SH-SY5Y (cell line): ENCODE data around the gene GMPS.

Source experiments
- GATA2 ChIP-seq: IDR thresholded peaks from 2 replicates; pipeline ENCODE4 v1.6.1; 2011; ENCODE audit warnings: mild to moderate bottlenecking, low read depth, low read length
- GATA3 ChIP-seq: IDR thresholded peaks from 2 replicates; pipeline ENCODE4 v1.6.1; 2011; ENCODE audit warnings: low read depth, mild to moderate bottlenecking, low read length, moderate library complexity

DNA sequence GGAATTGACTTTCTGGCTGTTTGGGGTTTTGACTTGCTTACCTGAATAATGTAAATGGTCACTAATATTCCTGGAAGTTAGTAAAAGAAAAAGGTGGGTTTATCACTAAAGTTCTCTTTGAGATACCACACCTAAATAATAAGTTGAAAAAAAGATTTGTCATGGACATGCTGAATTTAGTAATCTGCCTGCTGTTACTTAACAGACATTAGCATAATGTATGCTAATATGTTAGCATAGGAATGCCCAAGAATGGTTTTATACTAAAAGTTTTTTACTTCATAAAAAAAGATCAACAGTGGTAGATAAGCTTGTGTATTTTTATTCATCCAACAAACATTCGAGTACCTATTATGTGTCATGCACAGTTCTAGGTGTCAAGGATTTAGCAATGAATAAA lies 36.5 kb downstream of the GMPS start:
- TF ChIP-seq GATA2, result no peak
- TF ChIP-seq GATA3, result no peak
